HG02642 (cell line): ENCODE data around the gene CHCHD6.

Experiments used
- ATAC-seq: cut with Tn5 transposase; IDR thresholded peaks from one replicate; pipeline ENCODE4 v1.9.1; 2021; ENCODE audit warnings: mild to moderate bottlenecking; ENCODE audit not compliant: unreplicated experiment, poor library complexity

CHCHD6 gene

GRCh38 chr3:126931806-126932187, 227.8 kb downstream of the CHCHD6 start:
- ATAC-seq, result no peak

- ATAC-seq, result no peak
Observed at GRCh38 chr3:126932188-126932931, 228.3 kb downstream of the CHCHD6 start.

- no peak for ATAC-seq
Observed at GRCh38 chr3:126934031-126934531, 230.0 kb downstream of the CHCHD6 start.

- no peak for ATAC-seq
Observed at GRCh38 chr3:126934991-126935390, 231.0 kb downstream of the CHCHD6 start.

GRCh38 chr3:126935756-126936509, 231.9 kb downstream of the CHCHD6 start:
- ATAC-seq, result no peak

- ATAC-seq, result no peak
Observed at GRCh38 chr3:126936853-126937425, 232.9 kb downstream of the CHCHD6 start.

GRCh38 chr3:126937533-126937932, 233.5 kb downstream of the CHCHD6 start:
- no peak for ATAC-seq

- ATAC-seq, result no peak
Observed at GRCh38 chr3:126937973-126938372, 233.9 kb downstream of the CHCHD6 start.

- ATAC-seq, result no peak
Observed at GRCh38 chr3:126938520-126939337, 234.7 kb downstream of the CHCHD6 start.

- ATAC-seq, result no peak
Observed at GRCh38 chr3:126939338-126939718, 235.3 kb downstream of the CHCHD6 start.

GRCh38 chr3:126939733-126940132, 235.7 kb downstream of the CHCHD6 start:
- no peak for ATAC-seq

- no peak for ATAC-seq
Observed at GRCh38 chr3:126941721-126942270, 237.8 kb downstream of the CHCHD6 start.

- ATAC-seq, result no peak
Observed at GRCh38 chr3:126944089-126944965, 240.3 kb downstream of the CHCHD6 start.

- no peak for ATAC-seq
Observed at GRCh38 chr3:126945171-126945721, 241.2 kb downstream of the CHCHD6 start.

GRCh38 chr3:126945891-126946290, 241.9 kb downstream of the CHCHD6 start:
- ATAC-seq, result no peak

- no peak for ATAC-seq
Observed at GRCh38 chr3:126946405-126946804, 242.4 kb downstream of the CHCHD6 start.

- no peak for ATAC-seq
Observed at GRCh38 chr3:126947429-126947828, 243.4 kb downstream of the CHCHD6 start.

- ATAC-seq, result no peak
Observed at GRCh38 chr3:126948980-126949535, 245.0 kb downstream of the CHCHD6 start.

- no peak for ATAC-seq
Observed at GRCh38 chr3:126951561-126951960, 247.5 kb downstream of the CHCHD6 start.
